ENCODE results near the gene GPRASP3.

The GPRASP3 gene

DNA sequence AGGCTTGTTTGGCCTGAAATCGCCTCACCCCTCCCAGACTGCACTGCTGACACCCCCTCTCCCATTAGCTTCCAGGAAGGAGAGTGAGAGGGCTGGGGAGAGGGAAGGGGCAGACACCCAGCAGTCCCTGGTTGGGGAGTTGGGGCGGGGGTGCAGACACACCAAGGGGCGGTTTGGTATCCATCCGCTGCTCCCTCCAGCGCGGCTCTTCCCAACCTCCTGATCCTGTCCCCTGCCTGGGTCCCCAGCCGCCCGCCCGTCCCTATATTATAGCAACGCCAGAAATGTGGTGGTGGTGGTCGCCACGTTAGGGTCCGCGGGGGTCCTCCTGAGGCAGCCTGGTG lies 24.9 kb downstream of the GPRASP3 start:
- Histone ChIP-seq H3K79me2 (ENCODE audit: insufficient read depth, low read length) (no peaks in the 10 kb centered on the region), H3K9ac (ENCODE audit: low read depth, low read length, poor library complexity, severe bottlenecking) (no peak overlapping the region), H2AFZ (ENCODE audit: low read length) (no peak overlapping the region), H3K9me2 (replicated peaks; ENCODE audit: low read depth, low read length) (no peaks in the 10 kb centered on the region), H3K27me3 (ENCODE audit: insufficient read depth, low read length, poor library complexity, severe bottlenecking) (no peaks in the 10 kb centered on the region), H3K4me1 (ENCODE audit: insufficient read depth, low read length, poor library complexity, severe bottlenecking) (no peaks in the 10 kb centered on the region), H4K20me1 (ENCODE audit: insufficient read depth, low read length, poor library complexity, severe bottlenecking) (no peaks in the 10 kb centered on the region), H3K36me3 (ENCODE audit: insufficient read depth, low read length) (no peaks in the 10 kb centered on the region), H3K9me3 (ENCODE audit: insufficient read depth, low read depth, low read length) (no peaks in the 10 kb centered on the region), H3K4me2 (ENCODE audit: low read depth, low read length, poor library complexity, severe bottlenecking) (no peak overlapping the region), H3K4me3 (ENCODE audit: low read length, poor library complexity, severe bottlenecking) (no peak overlapping the region), H3F3A (ENCODE audit: low read depth) (no peaks in the 10 kb centered on the region)
- TF ChIP-seq CTCF (conservative IDR thresholded peaks at IDR 0.05; ENCODE audit: low read length): no peak
- no peak for TF ChIP-seq EZH2phosphoT487 (IDR thresholded peaks at IDR 0.05; ENCODE audit: borderline replicate concordance)

- Histone ChIP-seq H3F3A (ENCODE audit: low read depth) (no peaks in the 10 kb centered on the region), H3K9me3 (ENCODE audit: insufficient read depth, low read depth, low read length) (no peaks in the 10 kb centered on the region), H4K20me1 (ENCODE audit: insufficient read depth, low read length, poor library complexity, severe bottlenecking) (no peaks in the 10 kb centered on the region), H3K79me2 (ENCODE audit: insufficient read depth, low read length) (no peaks in the 10 kb centered on the region), H3K4me2 (ENCODE audit: low read depth, low read length, poor library complexity, severe bottlenecking) (no peak overlapping the region), H3K36me3 (ENCODE audit: insufficient read depth, low read length) (no peaks in the 10 kb centered on the region), H3K9me2 (replicated peaks; ENCODE audit: low read depth, low read length) (no peaks in the 10 kb centered on the region), H3K9ac (ENCODE audit: low read depth, low read length, poor library complexity, severe bottlenecking) (no peak overlapping the region), H3K4me3 (ENCODE audit: low read length, poor library complexity, severe bottlenecking) (no peak overlapping the region), H3K4me1 (ENCODE audit: insufficient read depth, low read length, poor library complexity, severe bottlenecking) (no peaks in the 10 kb centered on the region), H3K27me3 (ENCODE audit: insufficient read depth, low read length, poor library complexity, severe bottlenecking) (no peaks in the 10 kb centered on the region), H2AFZ (ENCODE audit: low read length) (no peak overlapping the region)
- TF ChIP-seq CTCF (conservative IDR thresholded peaks at IDR 0.05; ENCODE audit: low read length): no peak
- TF ChIP-seq EZH2phosphoT487 (IDR thresholded peaks at IDR 0.05; ENCODE audit: borderline replicate concordance): no peak
Observed at GRCh38 chrX:102745857-102746584, 25.5 kb downstream of the GPRASP3 start.

GRCh38 chrX:102765217-102765616 lies 44.7 kb downstream of the GPRASP3 start:
- H3K9me3 ChIP-seq (ENCODE audit: insufficient read depth, low read depth, low read length): no peaks in the 10 kb centered on the region
- no peaks in the 10 kb centered on the region for H3K79me2 ChIP-seq (ENCODE audit: insufficient read depth, low read length)
- no peak overlapping the region for H3K4me2 ChIP-seq (ENCODE audit: low read depth, low read length, poor library complexity, severe bottlenecking)
- no peaks in the 10 kb centered on the region for H3K4me1 ChIP-seq (ENCODE audit: insufficient read depth, low read length, poor library complexity, severe bottlenecking)
- H3K36me3 ChIP-seq (ENCODE audit: insufficient read depth, low read length): no peaks in the 10 kb centered on the region
- H3K9ac ChIP-seq (ENCODE audit: low read depth, low read length, poor library complexity, severe bottlenecking): no peak overlapping the region
- H4K20me1 ChIP-seq (ENCODE audit: insufficient read depth, low read length, poor library complexity, severe bottlenecking): no peaks in the 10 kb centered on the region
- H3F3A ChIP-seq (ENCODE audit: low read depth): no peaks in the 10 kb centered on the region
- H3K27me3 ChIP-seq (ENCODE audit: insufficient read depth, low read length, poor library complexity, severe bottlenecking): no peaks in the 10 kb centered on the region
- TF ChIP-seq CTCF (conservative IDR thresholded peaks at IDR 0.05; ENCODE audit: low read length) (no peak), EZH2phosphoT487 (IDR thresholded peaks at IDR 0.05; ENCODE audit: borderline replicate concordance) (no peak)
- H3K9me2 ChIP-seq (replicated peaks; ENCODE audit: low read depth, low read length): no peaks in the 10 kb centered on the region
- H3K4me3 ChIP-seq (ENCODE audit: low read length, poor library complexity, severe bottlenecking): no peak overlapping the region
- H2AFZ ChIP-seq (ENCODE audit: low read length): no peak overlapping the region

Data from Loucy (cell line).